Testis (tissue), 3 donors: Measurements from ENCODE around the gene GNG13. TPM values are rescaled to one million over a fixed set of nuclear protein-coding genes. Genes with fewer than 3 reads are reported as not detected.
"Not testable (repeated sequence)": the region's sequence is repeated elsewhere in the genome, so short reads cannot be mapped to it uniquely, and the experiment has no call there.

Experiments
- DNase-seq: peaks from one replicate; pipeline ENCODE4 v3.0.0-alpha.2; 2019
- H3K27ac ChIP-seq, 2 donors: fragments of 200-600 bp; sonication (generic); one replicate each; pipeline ENCODE4 v1.5.1; 2019
- H3K27me3 ChIP-seq: fragments of 200-600 bp; sonication (generic); one replicate; pipeline ENCODE4 v1.5.1; 2019
- H3K36me3 ChIP-seq: fragments of 200-600 bp; sonication (generic); one replicate; pipeline ENCODE4 v1.5.1; 2017; ENCODE audit warnings: low read depth; ENCODE audit errors: missing control alignments
- H3K4me1 ChIP-seq: fragments of 200-600 bp; sonication (generic); one replicate; pipeline ENCODE4 v1.5.1; 2019
- H3K4me3 ChIP-seq, 2 donors: fragments of 200-600 bp; sonication (generic); one replicate each; pipeline ENCODE4 v1.5.1; 2017 to 2019
- H3K9me3 ChIP-seq: fragments of 200-600 bp; sonication (generic); one replicate; pipeline ENCODE4 v1.5.1; 2017
- POLR2A ChIP-seq: fragments of 450-650 bp; IDR thresholded peaks from one replicate; pipeline ENCODE4 v1.6.1; 2017; ENCODE audit warnings: antibody characterized with exemption, mild to moderate bottlenecking, moderate library complexity
- WGBS, 2 donors: methylation state at CpG; one replicate each; pipeline ENCODE4 v1.1.5; 2018; 5-methylcytosine and 5-hydroxymethylcytosine counted together
- intact Hi-C: fragments of 100-400 bp; cut with DNase I; formaldehyde crosslinking; loops from one replicate; pipeline ENCODE4 v1.15.1; 2023; ENCODE audit warnings: low total_unique reads
- polyA plus RNA-seq: library from polyadenylated mRNA; stranded (reverse); fragments of 350-450 nt; fragmentation: Illumina TruSeq; extraction: RNeasy Lipid Tissue Mini Kit (QIAGEN cat#74804); gene quantifications from one replicate; pipeline ENCODE4 v1.2.3, GENCODE V29; 2014; ENCODE audit warnings: low read depth, low replicate concordance; ENCODE audit not compliant: insufficient read depth
- total RNA-seq, 2 donors: library from RNA; depleted of rRNA; stranded (reverse); fragments of >200 nt; gene quantifications; one replicate each; pipeline ENCODE4 v1.2.3, GENCODE V29; 2016
- TF ChIP-seq, protein P1 (sequence below), 3 experiments: fragments of 450-650 bp in 2 of 3; fragments of 200-600 bp in 1 of 3; sonication (generic) in 1 of 3; IDR thresholded peaks; one replicate each; pipeline ENCODE4 v1.5.1; 2016 to 2019; ENCODE audit warnings: antibody characterized with exemption in 3 of 3, mild to moderate bottlenecking in 2 of 3, moderate library complexity in 1 of 3

Gene GNG13
- total and polyA plus RNA-seq, 3 donors from 2014 or later: not detected

DNA sequence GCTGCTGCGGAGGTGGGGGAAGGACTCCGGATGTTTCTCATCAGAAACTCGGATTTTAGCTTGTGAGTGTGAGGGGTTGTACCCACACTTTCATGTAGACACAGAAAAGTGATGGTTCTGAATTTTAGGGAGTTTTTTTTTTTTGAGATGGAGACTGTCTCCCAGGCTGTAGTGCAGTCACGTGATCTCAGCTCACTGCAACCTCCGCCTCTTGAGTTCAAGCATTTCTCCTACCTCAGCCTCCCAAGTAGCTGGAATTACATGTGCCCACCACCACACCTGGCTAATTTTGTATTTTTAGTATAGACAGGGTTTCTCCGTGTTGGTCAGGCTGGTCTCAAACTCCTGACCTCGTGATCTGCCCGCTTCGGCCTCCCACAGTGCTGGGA is 22.4 kb upstream of the GNG13 start:
- Histone ChIP-seq H3K27me3 (no peaks in the 10 kb centered on the region), H3K4me1 (peaks cover 10% of the 10 kb centered on the region), H3K9me3 (no peaks in the 10 kb centered on the region), H3K27ac (no peak overlapping the region), H3K4me3 (no peak overlapping the region), H3K36me3 (no peaks in the 10 kb centered on the region)
- DNase-seq: no peak
- no peak for TF ChIP-seq POLR2A
- TF ChIP-seq, protein P1, sequence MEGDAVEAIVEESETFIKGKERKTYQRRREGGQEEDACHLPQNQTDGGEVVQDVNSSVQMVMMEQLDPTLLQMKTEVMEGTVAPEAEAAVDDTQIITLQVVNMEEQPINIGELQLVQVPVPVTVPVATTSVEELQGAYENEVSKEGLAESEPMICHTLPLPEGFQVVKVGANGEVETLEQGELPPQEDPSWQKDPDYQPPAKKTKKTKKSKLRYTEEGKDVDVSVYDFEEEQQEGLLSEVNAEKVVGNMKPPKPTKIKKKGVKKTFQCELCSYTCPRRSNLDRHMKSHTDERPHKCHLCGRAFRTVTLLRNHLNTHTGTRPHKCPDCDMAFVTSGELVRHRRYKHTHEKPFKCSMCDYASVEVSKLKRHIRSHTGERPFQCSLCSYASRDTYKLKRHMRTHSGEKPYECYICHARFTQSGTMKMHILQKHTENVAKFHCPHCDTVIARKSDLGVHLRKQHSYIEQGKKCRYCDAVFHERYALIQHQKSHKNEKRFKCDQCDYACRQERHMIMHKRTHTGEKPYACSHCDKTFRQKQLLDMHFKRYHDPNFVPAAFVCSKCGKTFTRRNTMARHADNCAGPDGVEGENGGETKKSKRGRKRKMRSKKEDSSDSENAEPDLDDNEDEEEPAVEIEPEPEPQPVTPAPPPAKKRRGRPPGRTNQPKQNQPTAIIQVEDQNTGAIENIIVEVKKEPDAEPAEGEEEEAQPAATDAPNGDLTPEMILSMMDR (IDR thresholded peaks at IDR 0.05): no peak
- WGBS, 2 donors: 93 to 95% methylated on average over 9 of the region's 9 CpGs
- intact Hi-C loops: no loop called here

DNA sequence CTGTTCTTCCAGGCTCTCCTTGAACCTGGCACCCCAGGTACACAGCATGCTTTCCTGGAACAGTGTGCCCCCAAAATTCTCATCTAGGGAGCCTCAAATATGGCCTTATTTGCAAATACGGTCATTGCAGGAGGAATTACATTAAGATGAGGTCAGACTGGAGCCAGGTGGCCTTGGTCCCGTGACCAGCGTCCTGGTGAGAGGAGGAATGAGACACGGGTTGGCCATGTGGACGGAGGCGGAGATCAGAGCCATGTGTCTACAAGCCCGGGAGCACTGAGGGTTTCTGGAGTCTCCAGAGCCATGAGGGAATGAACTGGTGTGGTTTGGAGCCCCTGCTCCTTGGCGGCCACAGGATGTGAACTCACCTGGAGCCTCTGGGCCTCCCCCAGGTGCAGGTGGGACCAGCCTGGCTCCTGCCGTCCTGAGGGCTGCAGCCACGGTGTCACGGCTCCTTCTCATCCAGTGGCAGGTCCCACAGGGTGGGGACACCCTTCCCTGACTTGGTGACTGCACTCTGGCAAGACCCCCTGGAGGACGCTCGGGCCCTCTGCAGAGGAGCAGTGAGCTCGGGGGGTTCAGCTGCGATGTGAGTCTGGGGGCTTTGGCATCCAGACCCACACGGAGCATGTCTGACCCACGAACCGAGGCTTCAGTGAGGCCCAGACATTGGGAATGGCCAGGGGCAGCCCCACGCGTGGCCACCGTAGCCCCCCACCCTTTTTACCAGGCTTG is 21.8 kb upstream of the GNG13 start:
- H3K27me3 ChIP-seq: no peaks in the 10 kb centered on the region
- 69 to 84% methylated on average over 10 to 21 of the region's 21 CpGs for WGBS, 2 donors
- TF ChIP-seq, protein P1 (IDR thresholded peaks at IDR 0.05): no peak
- no peak for TF ChIP-seq POLR2A

DNA sequence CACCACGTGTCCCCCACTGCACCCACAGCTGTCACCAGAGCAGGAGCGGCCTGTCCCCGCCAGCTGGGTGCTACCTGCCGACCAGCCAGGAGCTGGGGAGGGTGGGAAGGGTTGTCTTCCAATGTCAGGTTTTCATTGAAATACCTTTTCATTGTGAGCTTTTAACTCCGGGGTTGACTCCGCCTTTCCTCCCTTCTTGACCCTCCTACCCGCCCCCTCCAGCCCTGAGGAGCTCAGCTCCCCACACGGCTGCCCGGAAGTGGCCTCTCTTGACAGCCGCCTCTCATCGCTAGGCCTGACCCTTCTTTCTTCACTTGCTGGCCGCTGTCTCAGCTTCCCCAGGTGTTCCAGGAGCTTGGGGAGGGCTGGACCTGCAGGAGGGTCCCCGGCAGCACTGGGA is 21.2 kb upstream of the GNG13 start:
- 73 to 78% methylated on average over 13 of the region's 13 CpGs for WGBS, 2 donors
- Histone ChIP-seq H3K4me3 (no peak overlapping the region), H3K36me3 (no peaks in the 10 kb centered on the region), H3K4me1 (peaks cover 10% of the 10 kb centered on the region), H3K27ac (no peak overlapping the region), H3K9me3 (no peaks in the 10 kb centered on the region), H3K27me3 (no peaks in the 10 kb centered on the region)
- no peak for DNase-seq
- no peak for TF ChIP-seq POLR2A
- TF ChIP-seq, protein P1 (IDR thresholded peaks at IDR 0.05): no peak
- intact Hi-C loops: no loop called here

More for the DNA sequence above, 21.8 kb upstream of the GNG13 start:
- Histone ChIP-seq H3K36me3 (no peaks in the 10 kb centered on the region), H3K27ac (no peak overlapping the region), H3K4me1 (peaks cover 10% of the 10 kb centered on the region), H3K4me3 (no peak overlapping the region), H3K9me3 (no peaks in the 10 kb centered on the region)
- intact Hi-C loops: no loop called here
- no peak for DNase-seq

DNA sequence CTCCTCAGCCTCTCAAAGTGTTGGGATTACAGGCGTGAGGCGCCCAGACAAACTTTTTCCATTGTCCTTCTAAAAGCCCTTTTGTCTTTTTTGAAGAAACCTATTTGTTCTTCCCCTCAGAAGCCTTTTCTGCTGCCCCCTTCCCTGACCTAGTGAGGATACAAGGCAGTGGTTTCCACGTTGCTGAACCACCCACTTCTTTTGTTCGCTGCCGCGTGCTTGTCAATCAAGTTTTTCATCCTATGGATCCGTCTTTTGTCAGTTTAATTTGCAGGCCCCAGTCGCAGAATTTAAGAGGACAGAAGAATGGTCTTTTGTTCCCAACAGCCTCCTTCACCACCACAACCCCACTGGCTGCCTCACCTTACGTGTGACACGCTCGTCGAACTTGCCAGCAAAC is 20.2 kb upstream of the GNG13 start:
- TF ChIP-seq, protein P1 (IDR thresholded peaks at IDR 0.05): no peak
- no peak for TF ChIP-seq POLR2A
- no peaks in the 10 kb centered on the region for H3K27me3 ChIP-seq
- no peaks in the 10 kb centered on the region for H3K9me3 ChIP-seq
- intact Hi-C loops: no loop called here
- no peaks in the 10 kb centered on the region for H3K36me3 ChIP-seq
- H3K4me1 ChIP-seq: peaks cover 10% of the 10 kb centered on the region
- no peak for DNase-seq
- H3K4me3 ChIP-seq: no peak overlapping the region
- WGBS, 2 donors: 82 to 86% methylated on average over 12 of the region's 12 CpGs
- H3K27ac ChIP-seq: no peak overlapping the region

DNA sequence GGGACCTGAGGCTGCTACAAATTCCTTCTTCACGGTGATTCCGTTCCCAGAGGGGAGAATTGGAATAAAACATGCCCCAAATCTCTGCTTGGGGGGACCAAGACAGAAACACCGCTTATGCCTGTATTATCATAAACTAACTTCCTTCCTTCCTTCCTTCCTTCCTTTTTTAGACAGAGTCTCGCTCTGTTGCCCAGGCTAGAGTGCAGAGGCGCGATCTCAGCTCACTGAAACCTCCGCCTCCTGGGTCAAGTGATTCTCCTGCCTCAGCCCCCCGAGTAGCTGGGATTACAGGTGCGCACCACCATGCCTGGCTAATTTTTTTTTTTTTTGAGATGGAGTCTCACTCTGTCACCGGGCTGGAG is 19.5 kb upstream of the GNG13 start:
- H3K27ac ChIP-seq, H3K36me3 ChIP-seq, DNase-seq, H3K9me3 ChIP-seq, H3K4me3 ChIP-seq, intact Hi-C loops, H3K4me1 ChIP-seq, H3K27me3 ChIP-seq: not testable (repeated sequence)
- WGBS, 2 donors: 85 to 86% methylated on average over 10 of the region's 10 CpGs
